HG02840 (cell line): ENCODE measurements around the gene SREBF1.

Experiments
- ATAC-seq: cut with Tn5 transposase; IDR thresholded peaks from one replicate; pipeline ENCODE4 v1.9.1; 2021; ENCODE audit warnings: mild to moderate bottlenecking, moderate library complexity, moderate number of reproducible peaks; ENCODE audit not compliant: unreplicated experiment, low FRiP score

The SREBF1 gene

GRCh38 chr17:17784657-17785267 is 52.0 kb downstream of the SREBF1 start:
- no peak for ATAC-seq

- ATAC-seq = no peak
Measured at GRCh38 chr17:17783825-17784656, 52.7 kb downstream of the SREBF1 start.

- no peak for ATAC-seq
Measured at GRCh38 chr17:17783116-17783824, 53.5 kb downstream of the SREBF1 start.

GRCh38 chr17:17782523-17783115 is 54.2 kb downstream of the SREBF1 start:
- ATAC-seq = no peak

GRCh38 chr17:17781591-17782496 is 54.9 kb downstream of the SREBF1 start:
- no peak for ATAC-seq

GRCh38 chr17:17780922-17781590 is 55.7 kb downstream of the SREBF1 start:
- no peak for ATAC-seq

GRCh38 chr17:17779015-17779611 is 57.7 kb downstream of the SREBF1 start:
- no peak for ATAC-seq

GRCh38 chr17:17778308-17779014 is 58.3 kb downstream of the SREBF1 start:
- ATAC-seq = no peak

GRCh38 chr17:17776889-17777288 is 59.9 kb downstream of the SREBF1 start:
- ATAC-seq = no peak

- ATAC-seq = no peak
Measured at GRCh38 chr17:17774009-17774881, 62.5 kb downstream of the SREBF1 start.

- ATAC-seq = no peak
Measured at GRCh38 chr17:17772231-17772630, 64.6 kb downstream of the SREBF1 start.

- no peak for ATAC-seq
Measured at GRCh38 chr17:17771498-17772201, 65.1 kb downstream of the SREBF1 start.

- ATAC-seq = no peak
Measured at GRCh38 chr17:17770632-17771044, 66.1 kb downstream of the SREBF1 start.

GRCh38 chr17:17769869-17770631 is 66.7 kb downstream of the SREBF1 start:
- no peak for ATAC-seq

GRCh38 chr17:17768424-17769088 is 68.2 kb downstream of the SREBF1 start:
- no peak for ATAC-seq
